ENCODE results near the gene CDC14B.
"Not testable (repeated sequence)": the region's sequence is repeated elsewhere in the genome, so short reads cannot be mapped to it uniquely, and the experiment has no call there.

The CDC14B gene

GRCh38 chr9:96524764-96525163 lies 94.9 kb downstream of the CDC14B start:
- DNase-seq = no peak

GRCh38 chr9:96524045-96524444 lies 95.6 kb downstream of the CDC14B start:
- DNase-seq = no peak

- no peak for DNase-seq
Observed at GRCh38 chr9:96523374-96523773, 96.3 kb downstream of the CDC14B start.

GRCh38 chr9:96522366-96522765 lies 97.3 kb downstream of the CDC14B start:
- DNase-seq = no peak

- no peak for DNase-seq
Observed at GRCh38 chr9:96519787-96520186, 99.9 kb downstream of the CDC14B start.

- DNase-seq = no peak
Observed at GRCh38 chr9:96519095-96519494, 100.5 kb downstream of the CDC14B start.

GRCh38 chr9:96515621-96516470 lies 103.8 kb downstream of the CDC14B start:
- no peak for DNase-seq

- DNase-seq = no peak
Observed at GRCh38 chr9:96514800-96515158, 104.9 kb downstream of the CDC14B start.

GRCh38 chr9:96514108-96514799 lies 105.4 kb downstream of the CDC14B start:
- no peak for DNase-seq

GRCh38 chr9:96513622-96514021 lies 106.0 kb downstream of the CDC14B start:
- no peak for DNase-seq

- DNase-seq = no peak
Observed at GRCh38 chr9:96512240-96512639, 107.4 kb downstream of the CDC14B start.

GRCh38 chr9:96510258-96510657 lies 109.4 kb downstream of the CDC14B start:
- DNase-seq = no peak

GRCh38 chr9:96509848-96510247 lies 109.8 kb downstream of the CDC14B start:
- DNase-seq = no peak

- DNase-seq = no peak
Observed at GRCh38 chr9:96509026-96509425, 110.6 kb downstream of the CDC14B start.

GRCh38 chr9:96508227-96508940 lies 111.3 kb downstream of the CDC14B start:
- no peak for DNase-seq

- no peak for DNase-seq
Observed at GRCh38 chr9:96505316-96505991, 114.2 kb downstream of the CDC14B start.

- DNase-seq = no peak
Observed at GRCh38 chr9:96503918-96504317, 115.7 kb downstream of the CDC14B start.

- DNase-seq = not testable (repeated sequence)
Observed at GRCh38 chr9:96503374-96503748, 116.3 kb downstream of the CDC14B start.

- no peak for DNase-seq
Observed at GRCh38 chr9:96502539-96503373, 116.9 kb downstream of the CDC14B start.

- DNase-seq = no peak
Observed at GRCh38 chr9:96501633-96502538, 117.8 kb downstream of the CDC14B start.
